ENCODE measurements around the gene KLHL29.

DNA sequence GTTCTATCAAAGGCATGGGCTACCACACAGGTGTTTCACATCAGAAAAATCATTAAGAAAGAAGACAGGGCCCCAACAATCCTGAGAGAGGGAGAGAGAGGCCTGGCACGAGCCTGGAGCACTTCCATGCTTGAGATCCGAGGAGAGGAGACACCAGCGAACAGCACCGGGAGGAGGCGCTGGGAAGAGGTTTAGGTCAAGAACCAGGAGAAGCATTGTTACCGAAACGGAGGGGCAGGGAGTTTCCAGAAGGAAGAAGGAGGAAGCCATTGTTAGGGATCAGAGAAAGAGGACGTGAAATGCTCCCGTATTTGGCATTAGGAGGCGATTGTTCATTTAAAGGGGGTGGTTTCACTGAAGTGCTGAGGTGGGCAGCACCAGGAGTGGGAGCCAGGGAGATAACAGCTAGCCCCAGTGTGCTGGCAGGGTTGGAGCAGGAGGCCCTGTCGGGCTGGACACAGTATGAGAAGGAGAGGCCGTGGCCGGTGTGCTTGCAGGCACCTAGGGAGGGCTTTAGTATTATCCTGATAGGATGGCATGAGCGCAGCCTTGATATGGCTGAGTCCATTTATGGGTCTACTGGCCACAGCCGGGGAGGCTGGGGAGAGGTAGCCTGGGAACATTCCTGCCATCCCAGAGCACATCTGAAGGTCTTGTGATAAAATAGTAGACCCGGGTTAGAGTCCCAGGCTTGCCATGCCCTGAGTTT lies 244.9 kb downstream of the KLHL29 start:
- TF ChIP-seq EZH2 (IDR thresholded peaks at IDR 0.05; ENCODE audit: borderline replicate concordance) = no peak
- no peak for TF ChIP-seq CTCF (IDR thresholded peaks at IDR 0.05; ENCODE audit: poor library complexity)
- TF ChIP-seq EZH2phosphoT487 (IDR thresholded peaks at IDR 0.05; ENCODE audit: low read depth, severe bottlenecking, unreplicated experiment) = no peak

Data from hepatocyte (in vitro differentiated cells).